Occipital lobe (tissue), 2 donors: Measurements from ENCODE around the gene CUZD1. TPM values are rescaled to one million over a fixed set of nuclear protein-coding genes. Genes with fewer than 3 reads are reported as not detected.

Experiments
- DNase-seq: peaks from one replicate; lab custom pipeline; 2025; lab: John Stamatoyannopoulos, UW
- total RNA-seq: library from RNA; depleted of rRNA; stranded (reverse); fragments of >200 nt; gene quantifications from one replicate; pipeline ENCODE4 v1.2.3, GENCODE V29; 2014

CUZD1 gene
- total RNA-seq, 1 donor from 2014 or later: 0.31 TPM

GRCh38 chr10:122856902-122857301 is 11.2 kb upstream of the CUZD1 start:
- DNase-seq: no peak

- DNase-seq: no peak
Observed at GRCh38 chr10:122855745-122856144, 10.1 kb upstream of the CUZD1 start.

DNA sequence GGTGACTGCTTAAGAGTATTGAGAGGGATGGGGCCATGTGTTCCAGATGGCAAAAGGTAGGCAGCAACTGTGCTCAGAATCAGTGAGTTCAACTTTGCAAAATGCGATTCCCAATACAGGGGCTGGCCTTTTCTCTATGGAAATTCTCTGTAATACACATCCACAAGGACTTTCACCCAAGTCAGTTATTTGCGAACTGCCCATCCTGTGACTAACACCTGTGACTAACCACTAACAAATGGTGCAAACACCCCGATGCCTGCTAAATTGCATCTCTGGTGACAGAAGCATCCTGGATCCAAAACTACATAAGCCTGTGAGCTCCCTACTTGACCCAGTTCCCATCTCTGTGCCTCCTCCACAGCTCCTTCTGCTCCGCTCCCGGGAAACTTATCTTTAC is 9.0 kb upstream of the CUZD1 start:
- no peak for DNase-seq

DNA sequence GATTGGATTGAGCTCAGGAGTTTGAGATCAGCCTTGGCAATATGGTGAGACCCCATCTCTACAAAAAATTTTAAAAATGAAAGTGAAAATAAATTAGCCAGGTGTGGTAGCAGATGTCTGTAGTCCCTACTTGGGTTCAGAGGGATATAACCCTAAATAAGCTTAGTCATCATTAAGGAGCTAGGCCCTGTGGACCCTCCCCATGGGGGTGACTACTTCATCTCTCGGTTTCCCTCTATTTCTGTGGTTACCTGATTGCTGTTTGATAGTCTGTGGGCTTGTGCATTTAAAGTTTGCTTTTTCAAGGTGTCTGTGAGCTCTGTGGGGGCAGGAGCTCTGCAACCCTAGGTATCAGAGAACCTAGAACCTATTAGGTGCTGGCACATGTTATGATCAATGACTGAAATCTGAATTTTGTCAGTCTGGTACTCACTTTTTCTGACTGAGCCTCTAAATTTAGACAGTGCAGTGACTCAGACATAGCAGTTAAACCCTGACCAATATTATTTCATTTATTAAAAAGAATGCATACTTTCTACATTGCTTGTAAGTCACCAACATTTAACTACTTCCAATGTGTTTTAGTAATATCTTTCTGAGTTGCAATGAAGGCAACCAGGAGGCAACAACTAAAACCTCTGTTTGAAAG is 8.1 kb upstream of the CUZD1 start:
- DNase-seq: no peak

- DNase-seq: no peak
Observed at GRCh38 chr10:122852261-122852660, 6.6 kb upstream of the CUZD1 start.

- DNase-seq: no peak
Observed at GRCh38 chr10:122850705-122851640, 5.3 kb upstream of the CUZD1 start.

GRCh38 chr10:122849900-122850605 is 4.4 kb upstream of the CUZD1 start:
- no peak for DNase-seq

DNA sequence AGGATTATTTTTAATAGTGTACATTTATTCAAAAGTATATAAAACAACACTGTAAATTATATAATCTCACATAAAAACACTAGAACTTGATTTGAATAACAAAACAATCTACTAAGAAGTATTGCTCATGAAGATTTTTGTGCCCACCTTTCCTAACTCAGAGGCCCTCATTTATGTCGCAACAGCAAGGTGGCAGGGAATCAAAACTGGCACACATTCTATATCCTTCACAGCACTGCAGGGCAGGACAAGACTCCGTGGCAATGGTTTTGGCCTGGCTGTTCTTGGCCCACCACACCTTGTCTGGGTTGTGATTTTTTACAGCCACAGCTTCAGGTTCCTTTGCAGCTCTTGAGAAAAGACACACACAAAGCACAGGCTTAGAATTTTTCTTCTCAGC is 3.4 kb upstream of the CUZD1 start:
- DNase-seq: no peak

DNA sequence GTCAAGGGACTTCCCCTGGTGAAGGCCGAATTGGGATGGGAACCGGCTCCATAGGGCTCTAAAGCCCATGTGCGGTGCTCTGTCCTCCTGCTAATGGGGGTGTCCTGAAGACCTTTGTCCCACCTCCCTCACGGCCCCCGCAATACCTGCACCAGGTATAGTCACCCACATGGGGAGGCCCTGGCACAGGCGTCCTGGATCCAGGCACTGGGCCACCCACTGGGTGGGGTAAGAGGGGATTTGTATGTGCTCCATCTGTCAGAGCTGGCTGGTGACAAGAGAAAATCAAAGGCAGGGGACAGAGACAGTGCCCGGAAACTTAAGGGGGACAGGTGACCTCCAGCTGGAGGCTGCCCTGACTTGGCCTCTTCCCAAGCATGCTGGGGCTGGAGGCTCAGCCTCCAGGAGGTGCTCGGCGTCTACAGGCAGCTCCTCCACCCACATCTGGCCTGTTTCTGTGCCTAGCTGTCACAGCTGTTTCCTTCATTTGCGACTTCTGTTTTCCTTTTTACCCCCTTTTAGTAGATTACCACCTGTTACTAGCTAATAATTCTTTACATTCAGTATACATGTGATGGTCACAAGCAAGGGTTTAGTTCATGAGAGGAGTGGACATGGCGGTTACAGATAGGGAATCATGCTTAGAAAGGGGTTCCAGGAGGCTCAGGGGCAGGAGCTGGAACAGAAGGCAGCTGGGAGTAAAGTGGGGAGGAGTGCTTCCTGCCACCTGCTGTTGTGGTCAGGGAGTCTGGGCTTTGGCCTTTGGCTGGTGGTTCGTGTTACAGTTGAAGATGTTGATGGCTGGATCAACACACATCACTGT is 2.3 kb upstream of the CUZD1 start:
- DNase-seq: no peak

- no peak for DNase-seq
Observed at GRCh38 chr10:122844146-122844545, 1.5 kb downstream of the CUZD1 start.

DNA sequence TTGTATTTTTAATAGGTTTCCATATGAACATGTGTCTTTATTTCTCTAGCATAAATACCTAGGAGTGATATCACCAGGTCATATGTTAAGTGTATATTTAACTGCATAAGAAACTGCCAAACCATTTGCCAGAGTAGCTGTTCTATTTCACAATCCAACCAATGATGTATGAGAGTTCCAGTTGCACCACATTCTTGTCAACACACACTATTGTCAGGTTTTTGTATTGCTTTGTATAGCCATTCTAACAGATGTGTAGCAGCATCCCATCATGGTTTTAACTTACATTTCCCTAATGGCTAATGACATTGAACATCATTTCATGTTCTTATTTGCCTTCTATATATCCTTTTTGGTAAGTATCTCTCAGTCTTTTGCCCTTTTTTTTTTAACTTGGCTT is 4.1 kb downstream of the CUZD1 start:
- DNase-seq: no peak

- no peak for DNase-seq
Observed at GRCh38 chr10:122839505-122839904, 6.2 kb downstream of the CUZD1 start.

GRCh38 chr10:122838880-122839279 is 6.8 kb downstream of the CUZD1 start:
- no peak for DNase-seq

DNA sequence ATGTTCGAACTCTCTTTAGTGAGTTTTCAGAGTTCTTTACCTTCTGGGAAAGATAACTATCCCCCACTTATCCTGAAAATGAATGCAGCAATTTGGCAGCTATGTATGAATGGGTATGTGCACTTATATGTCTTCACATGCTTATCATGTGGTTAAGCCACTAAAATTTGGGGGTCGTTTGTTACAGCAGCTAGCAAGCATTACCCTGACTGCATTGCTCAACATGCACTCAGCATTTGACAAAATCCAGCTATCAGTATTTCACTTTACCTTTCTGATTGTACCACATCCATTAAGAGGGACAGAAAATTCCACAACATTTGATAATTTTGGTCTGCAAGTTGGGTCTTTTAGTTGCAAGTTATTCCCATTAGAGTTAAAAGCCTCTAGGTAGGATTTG is 9.7 kb downstream of the CUZD1 start:
- DNase-seq: no peak

GRCh38 chr10:122830965-122831353 is 14.7 kb downstream of the CUZD1 start:
- no peak for DNase-seq

DNA sequence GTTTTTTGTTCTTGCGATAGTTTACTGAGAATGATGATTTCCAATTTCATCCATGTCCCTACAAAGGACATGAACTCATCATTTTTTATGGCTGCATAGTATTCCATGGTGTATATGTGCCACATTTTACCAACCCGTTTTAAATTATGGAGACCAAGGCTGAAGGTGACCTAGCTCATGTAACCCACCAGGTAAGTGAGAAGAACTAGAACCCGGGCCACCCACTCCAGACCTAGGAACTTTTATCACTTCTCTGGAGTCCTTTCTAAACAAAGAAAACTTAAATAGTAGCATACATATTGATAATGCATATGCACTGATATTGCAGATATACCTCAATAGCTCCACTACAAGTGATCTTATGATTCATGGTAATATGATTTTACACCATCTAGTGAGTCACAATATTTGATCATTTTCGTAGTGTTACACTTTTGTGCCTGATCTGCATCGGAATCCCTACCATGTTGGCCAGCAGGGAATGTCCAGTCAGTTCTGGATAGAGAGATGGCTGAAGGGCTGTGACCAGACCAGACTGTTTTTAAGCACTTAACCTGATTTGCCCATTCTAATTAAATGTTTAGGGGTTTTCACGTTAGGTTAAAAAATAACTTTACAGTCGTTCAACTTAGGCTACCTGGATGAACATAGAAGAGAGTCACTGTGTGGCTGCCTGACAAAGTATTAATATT is 15.2 kb downstream of the CUZD1 start:
- no peak for DNase-seq

DNA sequence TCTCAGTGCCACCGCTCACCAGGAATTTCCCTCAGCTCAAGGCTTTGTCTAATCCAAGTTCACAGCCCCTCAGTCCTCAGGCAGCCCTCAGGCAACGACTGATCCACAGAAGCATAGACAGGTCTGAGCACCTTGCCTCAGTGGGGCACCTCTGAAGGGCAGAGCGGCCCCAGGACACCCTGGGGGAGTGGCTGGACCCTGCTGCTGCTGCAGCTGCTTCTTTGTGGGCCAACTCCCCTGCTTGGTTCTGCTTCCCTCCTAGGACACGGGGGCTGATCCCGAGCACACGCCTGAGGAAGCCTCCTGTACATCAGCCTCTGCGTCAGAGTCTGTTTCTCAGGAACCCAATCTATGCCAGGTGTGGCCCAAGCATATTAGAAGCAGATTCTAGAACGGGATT is 16.2 kb downstream of the CUZD1 start:
- no peak for DNase-seq

GRCh38 chr10:122828716-122829255 is 16.9 kb downstream of the CUZD1 start:
- DNase-seq: no peak

GRCh38 chr10:122827302-122827701 is 18.4 kb downstream of the CUZD1 start:
- no peak for DNase-seq

DNA sequence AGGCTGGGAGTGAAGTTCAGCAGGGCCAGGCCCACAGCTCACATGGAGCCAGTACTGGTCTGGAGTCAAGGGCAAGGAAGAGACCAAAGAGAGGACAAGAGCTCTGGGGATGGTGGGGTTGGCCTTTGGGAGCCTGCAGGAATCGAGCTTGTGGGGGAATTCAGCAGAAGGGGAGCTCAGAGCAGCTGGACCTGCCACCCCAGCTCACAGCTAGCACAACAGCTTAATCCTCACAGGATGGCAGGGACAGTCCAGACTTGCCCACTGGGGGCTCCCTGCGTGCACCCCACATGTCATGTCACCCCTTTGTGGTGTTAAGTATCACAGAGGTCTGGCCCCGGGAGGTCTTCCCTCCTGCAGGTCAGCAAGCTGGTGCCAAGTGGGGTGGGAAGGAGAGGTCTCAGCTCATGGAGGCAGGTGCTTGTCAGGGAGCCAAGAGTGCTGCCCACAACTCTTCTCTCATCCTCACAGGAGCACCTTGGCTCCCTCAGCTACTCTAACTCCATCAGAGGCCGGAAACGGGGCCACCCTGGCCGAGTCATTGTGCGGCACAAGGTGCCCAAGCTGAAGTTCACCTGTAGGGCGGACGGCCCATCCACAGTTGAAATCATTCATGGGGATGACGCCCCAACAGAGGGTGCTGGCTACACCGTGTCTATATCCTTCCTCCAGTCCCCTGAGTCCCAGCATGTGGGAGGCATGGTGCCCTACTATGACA is 22.5 kb downstream of the CUZD1 start:
- no peak for DNase-seq
